ENCODE measurements around the gene DAP.
"Not testable (repeated sequence)": the region's sequence is repeated elsewhere in the genome, so short reads cannot be mapped to it uniquely, and the experiment has no call there.

DAP gene

GRCh38 chr5:10653043-10653442 lies 108.0 kb downstream of the DAP start:
- DNase-seq, result no peak

- DNase-seq, result no peak
These were observed 108.4 kb downstream of the DAP start for GRCh38 chr5:10652606-10653005.

GRCh38 chr5:10652151-10652550 lies 108.9 kb downstream of the DAP start:
- no peak for DNase-seq

GRCh38 chr5:10649666-10650380 lies 111.2 kb downstream of the DAP start:
- DNase-seq, result peak; percentile 46

- DNase-seq, result no peak
These were observed 112.0 kb downstream of the DAP start for GRCh38 chr5:10648806-10649665.

GRCh38 chr5:10647640-10648039 lies 113.4 kb downstream of the DAP start:
- no peak for DNase-seq

- no peak for DNase-seq
These were observed 115.4 kb downstream of the DAP start for GRCh38 chr5:10645671-10646070.

- no peak for DNase-seq
These were observed 115.9 kb downstream of the DAP start for GRCh38 chr5:10645146-10645545.

- DNase-seq, result no peak
These were observed 116.8 kb downstream of the DAP start for GRCh38 chr5:10644192-10644591.

- DNase-seq, result no peak
These were observed 118.7 kb downstream of the DAP start for GRCh38 chr5:10642367-10642766.

GRCh38 chr5:10639846-10640368 lies 121.1 kb downstream of the DAP start:
- DNase-seq, result no peak

GRCh38 chr5:10638723-10639122 lies 122.3 kb downstream of the DAP start:
- not testable (repeated sequence) for DNase-seq

- no peak for DNase-seq
These were observed 123.1 kb downstream of the DAP start for GRCh38 chr5:10637944-10638343.

GRCh38 chr5:10636363-10637142 lies 124.5 kb downstream of the DAP start:
- no peak for DNase-seq

GRCh38 chr5:10635867-10636350 lies 125.1 kb downstream of the DAP start:
- DNase-seq, result no peak

GRCh38 chr5:10635257-10635866 lies 125.7 kb downstream of the DAP start:
- DNase-seq, result peak; percentile 59

GRCh38 chr5:10634562-10634961 lies 126.5 kb downstream of the DAP start:
- no peak for DNase-seq

- no peak for DNase-seq
These were observed 127.0 kb downstream of the DAP start for GRCh38 chr5:10634050-10634449.

- DNase-seq, result no peak
These were observed 127.6 kb downstream of the DAP start for GRCh38 chr5:10633271-10634049.

GRCh38 chr5:10632110-10632761 lies 128.8 kb downstream of the DAP start:
- peak; percentile 64 for DNase-seq
